Transverse colon (tissue), 3 donors: ENCODE results near the gene ZNF25.

ENCODE experiments used
- CTCF ChIP-seq, 5 experiments: fragments of 200-600 bp in 3 of 5; fragments of 450-650 bp in 2 of 5; sonication (generic) in 3 of 5; IDR thresholded peaks; 1 replicate in 2 of 5; 2 replicates in 3 of 5; pipeline ENCODE4 v1.5.1; 2016 to 2017; ENCODE audit warnings: antibody characterized with exemption in 5 of 5, inconsistent platforms in 3 of 5, mild to moderate bottlenecking in 2 of 5, moderate library complexity in 1 of 5
- POLR2A ChIP-seq: fragments of 450-650 bp; IDR thresholded peaks from one replicate; pipeline ENCODE4 v1.6.1; 2016; ENCODE audit warnings: antibody characterized with exemption, mild to moderate bottlenecking, moderate library complexity

- no peak for TF ChIP-seq CTCF (IDR thresholded peaks at IDR 0.05)
- TF ChIP-seq POLR2A: no peak
These were observed 27.1 kb upstream of the ZNF25 start for GRCh38 chr10:38003588-38003987.
